HEK293T (cell line): Measurements from ENCODE around the gene MACROD1.

Experiments used
- CTCF ChIA-PET: fragments of 350-600 bp; formaldehyde crosslinking; extraction: SDS; loops from one replicate; lab custom pipeline; 2021; ENCODE audit warnings: antibody characterized with exemption, inconsistent platforms; lab: Yijun Ruan, JAX
- POLR2A ChIA-PET: fragments of 350-600 bp; formaldehyde crosslinking; extraction: SDS; loops from one replicate; lab custom pipeline; 2020; ENCODE audit warnings: antibody characterized with exemption, inconsistent platforms; lab: Yijun Ruan, JAX
- DNase-seq: peaks from one replicate; pipeline ENCODE4 v3.0.0; 2012; ENCODE audit warnings: mixed read lengths; ENCODE audit errors: extremely low spot score
- ARNT ChIP-seq: fragments of 450-650 bp; IDR thresholded peaks from 2 replicates; pipeline ENCODE4 v1.6.1; 2017; ENCODE audit warnings: mild to moderate bottlenecking
- BHLHE40 ChIP-seq: fragments of 450-650 bp; IDR thresholded peaks from 2 replicates; pipeline ENCODE4 v1.6.1; 2016; ENCODE audit warnings: mild to moderate bottlenecking, moderate library complexity, borderline replicate concordance
- CTBP1 ChIP-seq: fragments of 450-650 bp; IDR thresholded peaks from 2 replicates; pipeline ENCODE4 v1.6.1; 2016; ENCODE audit warnings: borderline replicate concordance
- ELF4 ChIP-seq: fragments of 450-650 bp; IDR thresholded peaks from 2 replicates; pipeline ENCODE4 v1.6.1; 2017; ENCODE audit warnings: antibody characterized with exemption
- FOXA1 ChIP-seq: fragments of 450-650 bp; IDR thresholded peaks from 2 replicates; pipeline ENCODE4 v1.6.1; 2016; ENCODE audit warnings: mild to moderate bottlenecking
- FOXK2 ChIP-seq: fragments of 450-650 bp; IDR thresholded peaks from 2 replicates; pipeline ENCODE4 v1.6.1; 2016; ENCODE audit warnings: mild to moderate bottlenecking
- FOXM1 ChIP-seq: fragments of 450-650 bp; IDR thresholded peaks from 2 replicates; pipeline ENCODE4 v1.6.1; 2017; ENCODE audit warnings: mild to moderate bottlenecking, borderline replicate concordance
- HDGF ChIP-seq: fragments of 450-650 bp; IDR thresholded peaks from 2 replicates; pipeline ENCODE4 v1.6.1; 2017; ENCODE audit warnings: antibody characterized with exemption, borderline replicate concordance
- L3MBTL2 ChIP-seq: fragments of 450-650 bp; conservative IDR thresholded peaks from 2 replicates; pipeline ENCODE4 v1.6.1; 2016; ENCODE audit warnings: mild to moderate bottlenecking
- LEF1 ChIP-seq: fragments of 450-650 bp; IDR thresholded peaks from 2 replicates; pipeline ENCODE4 v1.6.1; 2017; ENCODE audit warnings: mild to moderate bottlenecking, borderline replicate concordance
- NFRKB ChIP-seq: fragments of 450-650 bp; IDR thresholded peaks from 2 replicates; pipeline ENCODE4 v1.6.1; 2016; ENCODE audit warnings: mild to moderate bottlenecking, moderate library complexity
- PKNOX1 ChIP-seq: fragments of 450-650 bp; IDR thresholded peaks from 2 replicates; pipeline ENCODE4 v1.6.1; 2016
- SP1 ChIP-seq: fragments of 450-650 bp; IDR thresholded peaks from 2 replicates; pipeline ENCODE4 v1.6.1; 2017
- SUZ12 ChIP-seq: fragments of 450-650 bp; IDR thresholded peaks from 2 replicates; pipeline ENCODE4 v1.6.1; 2016; ENCODE audit warnings: mild to moderate bottlenecking
- TARDBP ChIP-seq: fragments of 450-650 bp; IDR thresholded peaks from 2 replicates; pipeline ENCODE4 v1.6.1; 2016
- ZNF384 ChIP-seq: fragments of 450-650 bp; IDR thresholded peaks from 2 replicates; pipeline ENCODE4 v1.6.1; 2016

Gene MACROD1

GRCh38 chr11:64178951-64179639, 13.2 kb upstream of the MACROD1 start:
- CTCF ChIA-PET, result no interaction called here
- DNase-seq, result no peak
- TF ChIP-seq SP1, result no peak
- no peak for TF ChIP-seq FOXK2
- TF ChIP-seq SUZ12, result no peak
- no peak for TF ChIP-seq FOXA1
- TF ChIP-seq ZNF384, result no peak
- TF ChIP-seq LEF1, result no peak
- TF ChIP-seq L3MBTL2, result no peak
- no peak for TF ChIP-seq NFRKB
- no peak for TF ChIP-seq HDGF
- no peak for TF ChIP-seq ARNT
- TF ChIP-seq CTBP1, result no peak
- TF ChIP-seq TARDBP, result no peak
- TF ChIP-seq ELF4, result no peak
- TF ChIP-seq FOXM1, result no peak
- POLR2A ChIA-PET, result interaction anchor here (0.8 kb wide), 1 partner anchor 1484 kb away, joined by 3 read pairs; the partner anchor contains the start of gene RELA

DNA sequence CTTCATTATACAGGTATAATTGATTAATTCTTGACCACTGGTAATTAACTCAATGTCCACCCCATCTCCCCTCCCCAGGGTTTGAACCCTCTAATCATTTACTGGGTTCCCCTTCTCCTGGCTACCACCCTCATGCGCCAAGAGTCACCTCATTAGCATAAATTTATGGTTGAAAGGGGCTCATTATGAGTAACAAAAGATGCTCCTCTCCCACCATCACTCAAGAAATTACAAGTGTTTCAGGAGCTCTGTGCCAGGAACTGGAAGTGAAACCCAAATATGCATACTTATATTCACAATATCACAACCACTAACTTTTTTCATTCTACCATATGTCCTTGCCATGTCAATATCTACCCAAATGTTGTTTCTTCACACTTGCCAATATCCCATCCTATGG, 12.3 kb upstream of the MACROD1 start:
- DNase-seq, result no peak
- ChIA-PET POLR2A (interaction anchor here (0.9 kb wide), 1 partner anchor 8 kb away, joined by 3 read pairs; no protein-coding TSS in a partner anchor), CTCF (no interaction called here)
- TF ChIP-seq L3MBTL2 (no peak), TARDBP (no peak)

- ChIA-PET POLR2A (interaction anchor here (1.8 kb wide), 1 partner anchor 11 kb away, joined by 4 read pairs; the partner anchor contains the start of gene MACROD1), CTCF (no interaction called here)
- no peak for DNase-seq
- TF ChIP-seq L3MBTL2, result no peak
Measured at GRCh38 chr11:64176751-64177150, 10.8 kb upstream of the MACROD1 start.

- DNase-seq, result no peak
- CTCF ChIA-PET, result interaction anchor here (0.6 kb wide), 1 partner anchor 139 kb away, joined by 3 read pairs; no protein-coding TSS in a partner anchor
- TF ChIP-seq CTBP1 (no peak), LEF1 (no peak), NFRKB (no peak), FOXM1 (no peak), ZNF384 (no peak), SUZ12 (no peak), ELF4 (no peak), TARDBP (no peak), BHLHE40 (no peak), ARNT (no peak), SP1 (no peak), FOXK2 (no peak), HDGF (no peak), L3MBTL2 (no peak), FOXA1 (no peak), PKNOX1 (no peak)
- POLR2A ChIA-PET, result interaction anchor here (0.6 to 1.0 kb wide), 2 partner anchors 11 to 36 kb away, joined by 3 to 4 read pairs; no protein-coding TSS in a partner anchor
Measured at GRCh38 chr11:64173616-64174355, 7.9 kb upstream of the MACROD1 start.

DNA sequence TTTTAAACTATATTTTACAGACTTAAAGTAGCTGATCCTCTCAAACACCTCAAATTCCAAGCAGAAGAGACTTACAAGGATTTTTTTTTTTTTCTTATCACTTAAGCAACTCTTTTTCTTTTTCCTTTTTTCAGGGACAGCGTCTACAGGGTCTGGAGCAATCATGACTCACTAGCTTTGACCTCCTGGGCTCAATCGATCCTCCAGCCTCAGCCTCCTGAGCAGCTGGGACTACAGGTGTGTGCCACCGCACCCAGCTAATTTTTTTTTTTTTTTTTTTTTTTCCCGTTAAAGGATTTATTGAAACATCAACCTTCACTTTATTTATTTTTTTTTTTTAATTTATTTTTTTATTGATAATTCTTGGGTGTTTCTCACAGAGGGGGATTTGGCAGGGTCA, 4.5 kb upstream of the MACROD1 start:
- POLR2A ChIA-PET, result interaction anchor here (0.9 to 2.3 kb wide), 4 partner anchors 8 to 16 kb away, joined by 3 to 9 read pairs (median 4); partner anchors contain the start of gene STIP1
- no peak for DNase-seq
- TF ChIP-seq ZNF384, result peak; percentile 65; the same call in 1 of the 2 replicates
- TF ChIP-seq SP1, result no peak
- TF ChIP-seq BHLHE40, result no peak
- TF ChIP-seq FOXA1, result no peak
- CTCF ChIA-PET, result interaction anchor here (0.9 kb wide), 1 partner anchor 403 kb away, joined by 3 read pairs; no protein-coding TSS in a partner anchor

GRCh38 chr11:64165481-64165841, 452 bp downstream of the MACROD1 start:
- DNase-seq, result peak; percentile 20
- TF ChIP-seq NFRKB, result no peak
- ChIA-PET CTCF (interaction anchor here (0.6 kb wide), 1 partner anchor 332 kb away, joined by 3 read pairs; no protein-coding TSS in a partner anchor), POLR2A (interaction anchor here (0.6 to 4.2 kb wide), 9 partner anchors 11 to 397 kb away, joined by 3 to 27 read pairs (median 4); partner anchors contain the start of genes PLCB3, PRDX5, STIP1 and TRMT112)

GRCh38 chr11:64164392-64165312, 1.3 kb downstream of the MACROD1 start:
- ChIA-PET CTCF (interaction anchor here (0.6 to 1.5 kb wide), 3 partner anchors 12 to 331 kb away, joined by 3 to 5 read pairs (median 3); no protein-coding TSS in a partner anchor), POLR2A (interaction anchor here (0.6 to 4.2 kb wide), 9 partner anchors 15 to 396 kb away, joined by 3 to 27 read pairs (median 3); partner anchors contain the start of genes MARK2, PLCB3, PRDX5 and STIP1)
- TF ChIP-seq NFRKB (no peak), FOXA1 (no peak), ZNF384 (no peak), ELF4 (no peak), FOXK2 (no peak), CTBP1 (no peak)
- DNase-seq, result no peak
